SK-N-MC (cell line): ENCODE measurements around the gene API5.

Experiments used
- DNase-seq: peaks from one replicate; pipeline ENCODE4 v3.0.0-alpha.2; 2011; ENCODE audit warnings: low read depth, low spot score
- H3K27ac ChIP-seq: fragments of 200-600 bp; sonication (generic); 2 replicates; pipeline ENCODE4 v1.5.1; 2016; ENCODE audit warnings: mixed run types
- H3K36me3 ChIP-seq: fragments of 200-600 bp; sonication (generic); 2 replicates; pipeline ENCODE4 v1.6.1; 2017; ENCODE audit warnings: antibody characterized with exemption, low read length, mixed read lengths; ENCODE audit not compliant: insufficient read depth
- H3K4me3 ChIP-seq: fragments of 200-600 bp; sonication (generic); 2 replicates; pipeline ENCODE4 v1.5.1; 2016
- H3K9ac ChIP-seq: fragments of 200-600 bp; sonication (generic); 2 replicates; pipeline ENCODE4 v1.8.0; 2017; ENCODE audit warnings: mixed run types, mixed read lengths; ENCODE audit not compliant: insufficient read length
- H3K9me3 ChIP-seq: fragments of 200-600 bp; sonication (generic); 2 replicates; pipeline ENCODE4 v1.6.1; 2017; ENCODE audit warnings: low read depth, mild to moderate bottlenecking, antibody characterized with exemption, low read length, moderate library complexity, mixed read lengths
- EZH2 ChIP-seq: fragments of 200-600 bp; sonication (generic); IDR thresholded peaks from one replicate; pipeline ENCODE4 v1.6.1; 2017; ENCODE audit warnings: antibody characterized with exemption
- FOXP2 ChIP-seq: optimal IDR thresholded peaks from 2 replicates; pipeline ENCODE3; 2011; ENCODE audit warnings: mild to moderate bottlenecking, moderate library complexity; ENCODE audit not compliant: insufficient read depth; ENCODE audit errors: extremely low read length, control extremely low read depth
- POLR2AphosphoS5 ChIP-seq: IDR thresholded peaks from 2 replicates; pipeline ENCODE4 v1.6.1; 2012; ENCODE audit warnings: mild to moderate bottlenecking, low read depth, low read length, borderline replicate concordance

The API5 gene

DNA sequence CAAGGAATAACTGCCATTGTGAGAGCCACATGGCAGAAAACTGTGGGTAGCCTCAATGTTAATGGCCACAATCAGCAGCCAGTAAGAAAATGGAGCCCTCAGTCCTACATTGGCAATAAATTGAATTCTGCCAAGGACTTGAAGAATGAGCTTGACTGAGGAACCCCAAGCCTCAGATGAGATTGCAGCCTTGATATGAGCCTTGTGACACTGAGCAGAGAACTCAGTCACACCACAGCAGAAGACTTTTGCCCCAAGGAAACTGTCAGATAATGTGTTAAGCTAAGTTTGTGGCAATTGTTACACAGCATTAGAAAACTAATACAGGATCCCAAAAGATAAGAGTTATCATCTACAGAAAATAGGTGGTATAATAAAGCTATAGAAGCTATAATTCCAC, 44.5 kb downstream of the API5 start:
- no peaks in the 10 kb centered on the region for H3K9me3 ChIP-seq
- H3K27ac ChIP-seq: no peak overlapping the region
- no peak for DNase-seq
- no peak for TF ChIP-seq POLR2AphosphoS5
- TF ChIP-seq EZH2: no peak
- TF ChIP-seq FOXP2: no peak
- no peaks in the 10 kb centered on the region for H3K36me3 ChIP-seq
- H3K9ac ChIP-seq: no peak overlapping the region
- H3K4me3 ChIP-seq: no peak overlapping the region

DNA sequence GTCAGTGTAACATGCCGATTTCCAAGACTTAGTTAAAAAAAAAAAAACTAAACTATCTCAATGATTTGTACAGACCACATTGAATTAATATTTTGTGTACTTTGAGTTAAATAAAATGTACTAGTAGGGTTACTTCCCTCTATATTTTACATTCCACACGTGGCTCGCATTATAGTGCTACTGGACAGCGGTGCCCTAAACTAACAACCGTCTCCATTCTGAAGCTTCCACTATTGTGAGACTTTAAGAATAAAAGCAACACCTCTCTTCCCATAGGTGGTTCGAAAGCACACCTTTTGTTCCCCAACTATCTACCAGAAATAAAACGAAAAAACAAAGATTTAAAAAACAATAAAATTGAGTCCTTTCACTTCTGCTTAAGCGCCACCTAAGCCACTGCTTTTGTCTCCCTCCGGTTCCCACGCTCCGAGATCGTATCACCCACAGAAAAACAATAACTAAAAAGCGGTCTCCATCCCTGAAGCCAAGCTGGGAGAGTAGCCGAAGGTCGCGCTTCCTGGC, 46.5 kb downstream of the API5 start:
- Histone ChIP-seq H3K4me3 (peak overlapping the region; percentile 90), H3K27ac (no peak overlapping the region)
- DNase-seq: no peak

DNA sequence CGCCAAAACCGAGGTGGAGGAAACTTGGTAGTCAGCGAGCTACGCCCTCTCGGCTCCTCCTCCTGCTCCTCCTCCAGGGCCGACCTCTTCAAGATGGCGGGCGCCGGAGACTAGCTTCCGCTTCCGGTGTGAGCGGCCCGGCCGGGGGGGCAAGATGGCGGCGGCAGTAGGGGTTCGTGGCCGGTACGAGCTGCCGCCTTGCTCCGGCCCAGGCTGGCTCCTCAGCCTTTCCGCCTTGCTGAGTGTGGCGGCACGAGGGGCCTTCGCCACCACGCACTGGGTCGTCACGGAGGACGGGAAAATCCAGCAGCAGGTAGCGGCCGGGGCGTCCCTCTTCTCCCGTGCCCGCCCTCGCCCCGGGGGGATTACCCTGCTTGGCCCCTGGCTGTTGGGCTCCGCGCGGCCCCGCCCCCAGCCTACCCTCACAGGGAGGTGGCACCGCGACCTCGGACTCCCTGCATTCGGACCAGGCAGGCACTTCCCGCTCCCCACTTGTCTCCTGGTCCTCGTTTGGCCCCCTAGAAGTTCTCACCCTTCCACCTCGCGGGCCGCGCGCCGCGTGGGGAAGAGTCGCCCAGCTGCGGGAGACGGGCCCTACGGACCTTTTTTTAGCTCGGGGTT, 47.1 kb downstream of the API5 start, which contains the start of gene TTC17:
Gene TTC17 (plus strand): TSS at position 120 of the 621 bp plus-strand sequence. CDS start 35 bp downstream, at position 155.
- Histone ChIP-seq H3K27ac (peak within 1 kb of the TSS; percentile 70), H3K9me3 (no peaks in the 10 kb centered on the region), H3K36me3 (peaks cover 11% of the 10 kb centered on the region), H3K9ac (peak within 1 kb of the TSS; percentile 94), H3K4me3 (peak within 1 kb of the TSS; percentile 90)
- DNase-seq: peak; percentile 42
- TF ChIP-seq EZH2 (no peak), POLR2AphosphoS5 (peak; percentile 96)

More for the DNA sequence above, 46.5 kb downstream of the API5 start:
- H3K9me3 ChIP-seq: no peaks in the 10 kb centered on the region
- peak overlapping the region; percentile 94 for H3K9ac ChIP-seq
- peak; percentile 54 for TF ChIP-seq FOXP2
- TF ChIP-seq POLR2AphosphoS5: no peak; the same call in 1 of the 2 replicates
- peaks cover 6% of the 10 kb centered on the region; the same call in 1 of the 2 replicates for H3K36me3 ChIP-seq

DNA sequence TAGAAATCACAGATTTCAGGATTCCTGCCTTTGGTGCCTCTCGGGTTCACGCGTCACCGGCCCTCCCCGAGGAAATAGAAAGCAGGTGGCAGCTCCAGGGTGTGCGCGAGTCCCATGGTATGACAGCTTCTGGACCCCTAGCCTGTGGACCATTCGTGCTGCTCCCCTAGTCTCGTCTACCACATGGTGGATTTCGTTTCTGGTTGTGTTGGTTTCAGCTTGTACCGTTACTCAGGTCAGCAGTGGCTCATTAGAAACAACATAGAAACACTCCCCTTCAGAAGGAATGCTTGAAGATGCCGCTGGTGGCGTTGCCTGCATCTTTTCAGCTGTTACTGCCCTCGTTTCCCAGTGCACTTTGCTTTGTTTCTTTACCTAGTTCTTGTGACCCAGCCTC, 47.6 kb downstream of the API5 start:
- no peak for DNase-seq
- H3K27ac ChIP-seq: 0 out of 2 replicates have a peak overlapping the region, but pooled peaks have one; percentile 70
- no peak for TF ChIP-seq FOXP2
- no peak for TF ChIP-seq EZH2
- no peak for TF ChIP-seq POLR2AphosphoS5
- peak overlapping the region; percentile 90 for H3K4me3 ChIP-seq
- peak overlapping the region; percentile 94 for H3K9ac ChIP-seq
- no peaks in the 10 kb centered on the region for H3K9me3 ChIP-seq
- peaks cover 11% of the 10 kb centered on the region for H3K36me3 ChIP-seq

DNA sequence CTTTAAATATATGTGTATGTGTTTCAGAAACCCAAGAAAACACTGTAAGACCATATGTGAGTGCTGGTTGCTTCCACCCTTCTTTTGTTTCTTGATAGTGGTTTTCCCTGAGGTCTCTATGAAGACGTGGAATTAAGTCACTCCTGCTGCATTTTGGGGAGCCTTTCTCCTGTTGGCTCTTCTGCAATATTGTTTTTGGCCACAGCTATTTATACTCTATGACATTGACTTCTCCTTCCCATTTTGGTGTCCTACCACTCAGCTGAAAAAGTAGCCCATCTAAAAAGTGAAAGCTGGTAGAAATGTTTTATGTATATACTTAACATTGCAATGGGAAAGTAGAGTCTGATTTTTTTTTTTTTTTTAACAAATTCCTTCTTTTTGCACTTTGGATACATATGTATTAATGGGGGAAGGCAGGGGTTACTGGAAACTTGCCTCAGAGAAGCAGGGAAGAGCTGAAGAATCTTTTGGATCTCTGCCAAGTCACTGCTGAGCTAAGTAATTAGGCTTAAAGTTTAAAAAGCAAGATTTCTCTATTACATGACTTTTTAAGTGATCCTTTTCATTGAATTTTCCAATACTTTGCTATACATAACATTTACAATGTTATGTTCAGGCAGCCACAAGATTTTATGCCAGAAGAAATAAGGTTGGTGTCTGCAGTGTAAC, 48.7 kb downstream of the API5 start:
- peak; percentile 60 for DNase-seq
- Histone ChIP-seq H3K27ac (peak overlapping the region; percentile 75), H3K9me3 (no peaks in the 10 kb centered on the region), H3K4me3 (peak overlapping the region; percentile 90), H3K36me3 (peaks cover 18% of the 10 kb centered on the region), H3K9ac (peak overlapping the region; percentile 94)
- no peak for TF ChIP-seq POLR2AphosphoS5
- TF ChIP-seq FOXP2: no peak
- TF ChIP-seq EZH2: no peak

DNA sequence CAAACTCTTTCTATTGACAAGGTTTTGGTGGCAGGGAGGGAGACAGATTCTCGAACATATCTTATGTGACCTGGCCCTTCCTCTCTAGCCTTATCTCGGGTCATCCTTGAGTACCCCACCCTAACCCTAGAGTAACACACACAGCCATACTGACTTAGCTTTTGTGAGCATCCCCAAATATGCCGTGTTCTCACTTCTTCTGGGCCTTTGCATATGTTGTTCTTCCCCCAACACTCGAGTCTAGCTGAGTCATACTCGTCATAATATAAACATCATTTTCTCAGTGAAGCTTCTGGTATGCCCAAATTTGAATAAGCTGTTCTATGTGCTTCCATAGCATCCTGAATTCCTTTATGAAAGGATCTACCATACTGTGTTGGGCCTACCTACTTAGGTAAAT, 54.9 kb downstream of the API5 start:
- no peak overlapping the region for H3K4me3 ChIP-seq
- no peak for TF ChIP-seq FOXP2
- TF ChIP-seq POLR2AphosphoS5: no peak
- TF ChIP-seq EZH2: no peak

DNA sequence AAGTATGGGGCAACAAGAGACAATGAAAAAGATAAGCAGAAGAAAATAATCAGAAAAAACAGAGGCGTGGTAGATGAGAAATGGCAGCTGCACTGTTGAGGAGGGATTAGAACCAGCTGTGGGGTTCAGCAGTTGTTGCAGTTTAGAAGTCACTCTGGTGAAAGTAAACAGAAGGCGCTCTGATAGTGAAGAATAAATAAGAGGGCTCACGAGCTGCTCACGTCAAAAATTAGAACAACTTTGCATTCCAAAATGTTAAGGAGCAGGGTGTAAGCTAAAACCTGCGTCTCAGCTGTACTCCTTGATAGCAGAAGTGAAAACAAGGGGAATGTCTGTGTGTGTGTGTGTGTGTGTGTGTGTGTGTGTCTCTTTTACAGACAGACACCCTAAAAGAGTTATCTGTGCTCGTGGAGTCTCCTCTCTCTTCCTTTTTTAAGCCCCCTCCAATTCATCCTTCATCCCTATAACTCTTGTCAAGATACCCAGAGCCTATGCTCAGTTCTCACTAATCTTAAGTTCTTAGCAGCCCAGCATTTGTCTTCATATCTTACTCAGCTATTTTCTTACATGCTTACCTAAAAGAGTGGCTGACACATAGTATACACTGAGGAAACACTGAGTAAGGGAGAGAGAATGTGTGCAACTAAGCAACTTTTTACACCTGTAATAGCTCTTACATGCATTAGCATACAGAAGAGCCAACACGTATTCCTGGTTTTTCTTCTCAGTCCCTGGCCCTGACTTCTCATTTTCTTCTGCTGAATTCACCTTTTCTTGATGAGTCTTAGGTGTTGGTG, 55.8 kb downstream of the API5 start:
- H3K36me3 ChIP-seq: peaks cover 57% of the 10 kb centered on the region
- no peak overlapping the region for H3K27ac ChIP-seq
- H3K4me3 ChIP-seq: no peak overlapping the region
- H3K9me3 ChIP-seq: no peaks in the 10 kb centered on the region
- no peak overlapping the region for H3K9ac ChIP-seq
- TF ChIP-seq POLR2AphosphoS5 (no peak), EZH2 (no peak), FOXP2 (no peak)
- DNase-seq: no peak

More for the DNA sequence above, 54.9 kb downstream of the API5 start:
- Histone ChIP-seq H3K9me3 (no peaks in the 10 kb centered on the region), H3K9ac (no peak overlapping the region), H3K27ac (no peak overlapping the region), H3K36me3 (peaks cover 50% of the 10 kb centered on the region)
- no peak for DNase-seq

DNA sequence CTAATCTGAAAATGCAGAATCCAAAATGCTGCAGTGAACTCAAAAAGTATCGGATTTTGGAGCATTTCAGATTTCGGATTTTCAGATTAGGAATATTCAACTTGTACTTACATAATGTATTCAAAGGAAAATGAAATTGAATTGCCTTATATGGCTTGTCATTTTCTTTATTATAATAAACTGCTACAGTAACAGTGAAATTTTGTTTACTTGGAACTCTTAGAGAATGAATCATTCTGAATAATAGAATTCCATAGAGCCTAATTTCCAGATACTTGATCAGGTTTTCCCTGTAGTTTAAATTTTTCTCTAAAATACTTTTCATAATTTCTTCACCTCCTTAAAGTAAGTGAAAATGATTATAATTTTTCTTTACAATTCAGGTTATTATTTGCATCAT, 64.3 kb downstream of the API5 start:
- TF ChIP-seq POLR2AphosphoS5 (no peak), EZH2 (no peak), FOXP2 (no peak)
- H3K27ac ChIP-seq: no peak overlapping the region
- H3K9me3 ChIP-seq: no peaks in the 10 kb centered on the region
- no peak for DNase-seq
- H3K36me3 ChIP-seq: peaks cover 37% of the 10 kb centered on the region
- H3K9ac ChIP-seq: no peak overlapping the region
- no peak overlapping the region for H3K4me3 ChIP-seq
